Parathyroid adenoma (tissue), 2 donors: ENCODE results near the gene DNAJC7.

ENCODE experiments used
- H2AFZ ChIP-seq: fragments of 300-600 bp; sonication (generic); one replicate; pipeline ENCODE4 v1.7.0; 2017; ENCODE audit warnings: antibody characterized with exemption, mild to moderate bottlenecking
- H3K27ac ChIP-seq: fragments of 300-600 bp; sonication (generic); one replicate; pipeline ENCODE4 v1.7.0; 2017
- H3K27me3 ChIP-seq: fragments of 300-600 bp; sonication (generic); one replicate; pipeline ENCODE4 v1.7.0; 2017; ENCODE audit warnings: low read length; ENCODE audit not compliant: control insufficient read depth, insufficient read depth
- H3K36me3 ChIP-seq: fragments of 300-600 bp; sonication (generic); one replicate; pipeline ENCODE4 v1.7.0; 2017; ENCODE audit warnings: low read length; ENCODE audit not compliant: control insufficient read depth, insufficient read depth
- H3K4me1 ChIP-seq: fragments of 300-600 bp; sonication (generic); one replicate; pipeline ENCODE4 v1.7.0; 2017; ENCODE audit warnings: control low read depth
- H3K4me2 ChIP-seq: fragments of 300-600 bp; sonication (generic); one replicate; pipeline ENCODE4 v1.7.0; 2017; ENCODE audit warnings: low read length
- H3K4me3 ChIP-seq: fragments of 300-600 bp; sonication (generic); one replicate; pipeline ENCODE4 v1.7.0; 2017; ENCODE audit warnings: low read depth, low read length
- H3K79me2 ChIP-seq: fragments of 300-600 bp; sonication (generic); one replicate; pipeline ENCODE4 v1.7.0; 2017; ENCODE audit warnings: control low read depth
- H3K9ac ChIP-seq: fragments of 300-600 bp; sonication (generic); one replicate; pipeline ENCODE4 v1.7.0; 2017; ENCODE audit warnings: mild to moderate bottlenecking
- H3K9me3 ChIP-seq: fragments of 300-600 bp; sonication (generic); one replicate; pipeline ENCODE4 v1.7.0; 2017; ENCODE audit warnings: low read length; ENCODE audit not compliant: control insufficient read depth
- TF ChIP-seq, protein P1 (sequence below): fragments of 300-600 bp; sonication (generic); IDR thresholded peaks from one replicate; pipeline ENCODE4 v1.7.0; 2017; ENCODE audit warnings: antibody characterized with exemption, mild to moderate bottlenecking
- donor health status: primary hyperparathyroidism.

Gene DNAJC7

DNA sequence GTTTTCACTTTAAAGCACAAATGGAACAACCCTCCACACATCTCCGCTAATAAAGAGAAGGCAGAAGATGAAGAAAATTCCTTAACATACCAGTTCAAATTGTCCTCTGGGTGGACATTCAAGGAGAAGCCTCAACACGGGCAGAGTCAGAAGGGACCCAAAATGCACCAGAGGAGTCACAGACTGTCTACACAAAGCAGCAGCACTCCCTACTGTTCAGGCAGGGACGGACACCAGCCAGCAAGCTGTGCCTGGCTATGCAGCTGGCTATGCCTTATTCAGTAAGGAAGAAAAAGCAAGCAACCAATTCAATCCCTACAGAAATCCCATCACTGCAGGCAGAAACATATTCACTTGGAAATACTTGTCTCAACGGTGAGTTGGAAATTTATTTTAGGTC, 8.1 kb downstream of the DNAJC7 start:
- TF ChIP-seq, protein P1, sequence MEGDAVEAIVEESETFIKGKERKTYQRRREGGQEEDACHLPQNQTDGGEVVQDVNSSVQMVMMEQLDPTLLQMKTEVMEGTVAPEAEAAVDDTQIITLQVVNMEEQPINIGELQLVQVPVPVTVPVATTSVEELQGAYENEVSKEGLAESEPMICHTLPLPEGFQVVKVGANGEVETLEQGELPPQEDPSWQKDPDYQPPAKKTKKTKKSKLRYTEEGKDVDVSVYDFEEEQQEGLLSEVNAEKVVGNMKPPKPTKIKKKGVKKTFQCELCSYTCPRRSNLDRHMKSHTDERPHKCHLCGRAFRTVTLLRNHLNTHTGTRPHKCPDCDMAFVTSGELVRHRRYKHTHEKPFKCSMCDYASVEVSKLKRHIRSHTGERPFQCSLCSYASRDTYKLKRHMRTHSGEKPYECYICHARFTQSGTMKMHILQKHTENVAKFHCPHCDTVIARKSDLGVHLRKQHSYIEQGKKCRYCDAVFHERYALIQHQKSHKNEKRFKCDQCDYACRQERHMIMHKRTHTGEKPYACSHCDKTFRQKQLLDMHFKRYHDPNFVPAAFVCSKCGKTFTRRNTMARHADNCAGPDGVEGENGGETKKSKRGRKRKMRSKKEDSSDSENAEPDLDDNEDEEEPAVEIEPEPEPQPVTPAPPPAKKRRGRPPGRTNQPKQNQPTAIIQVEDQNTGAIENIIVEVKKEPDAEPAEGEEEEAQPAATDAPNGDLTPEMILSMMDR: no peak
- peaks cover 14% of the 10 kb centered on the region for H3K4me1 ChIP-seq
- no peaks in the 10 kb centered on the region for H3K36me3 ChIP-seq
- no peaks in the 10 kb centered on the region for H3K9me3 ChIP-seq
- peaks cover 85% of the 10 kb centered on the region for H3K79me2 ChIP-seq
- H3K9ac ChIP-seq: no peak overlapping the region
- no peak overlapping the region for H3K27ac ChIP-seq
- no peaks in the 10 kb centered on the region for H3K27me3 ChIP-seq
- no peak overlapping the region for H3K4me3 ChIP-seq
- H3K4me2 ChIP-seq: no peak overlapping the region
- H2AFZ ChIP-seq: no peak overlapping the region

DNA sequence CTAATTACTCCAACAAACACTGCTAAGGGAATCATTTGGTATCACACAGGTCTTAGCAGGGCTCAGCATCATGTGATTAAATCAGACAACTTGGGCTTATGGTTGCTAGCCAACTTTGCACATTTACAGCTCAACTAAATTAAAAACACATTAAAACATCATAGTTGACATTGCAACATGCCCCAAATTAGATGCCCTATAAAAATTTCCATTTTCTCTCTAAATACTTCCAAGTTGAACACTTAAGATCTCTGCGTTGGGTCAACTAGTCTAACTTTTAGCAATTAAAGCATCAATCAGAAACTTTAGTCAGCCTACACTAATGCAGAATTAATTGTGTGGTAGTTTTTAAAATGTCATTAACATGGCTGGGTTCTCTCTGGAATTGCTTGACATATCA, 12.1 kb downstream of the DNAJC7 start:
- Histone ChIP-seq H3K4me3 (no peak overlapping the region), H3K27me3 (no peaks in the 10 kb centered on the region), H3K36me3 (no peaks in the 10 kb centered on the region), H3K4me1 (no peaks in the 10 kb centered on the region), H3K79me2 (peaks cover 64% of the 10 kb centered on the region), H3K9me3 (no peaks in the 10 kb centered on the region), H2AFZ (no peak overlapping the region), H3K4me2 (no peak overlapping the region), H3K9ac (no peak overlapping the region), H3K27ac (no peak overlapping the region)
- TF ChIP-seq, protein P1: no peak

DNA sequence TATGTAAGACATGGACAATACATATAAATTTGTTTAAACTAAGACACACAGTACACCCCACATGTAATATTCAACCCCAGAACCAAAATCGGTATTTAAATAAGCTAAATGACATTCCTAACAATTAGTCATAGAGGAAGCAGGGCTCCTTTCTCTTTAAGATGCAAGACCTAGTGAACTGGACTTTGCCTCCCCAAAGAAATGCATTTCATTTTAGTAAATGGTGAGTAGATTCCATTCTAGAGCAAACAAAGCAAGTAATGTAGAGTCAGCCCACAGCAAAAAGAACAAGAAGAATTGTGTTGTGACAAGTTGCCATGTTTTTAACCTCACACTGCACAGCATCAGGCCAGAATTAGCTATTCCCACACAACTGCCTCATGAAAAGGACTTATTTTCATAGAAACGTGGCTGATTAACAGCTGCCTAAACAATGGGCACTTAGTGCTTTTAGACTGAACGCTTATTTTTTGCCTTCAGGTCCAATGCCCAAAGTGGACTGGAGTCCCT, 14.4 kb downstream of the DNAJC7 start:
- H3K4me3 ChIP-seq: no peak overlapping the region
- no peak overlapping the region for H3K4me2 ChIP-seq
- no peak overlapping the region for H3K9ac ChIP-seq
- H3K9me3 ChIP-seq: no peaks in the 10 kb centered on the region
- no peak overlapping the region for H2AFZ ChIP-seq
- H3K27me3 ChIP-seq: no peaks in the 10 kb centered on the region
- H3K79me2 ChIP-seq: peaks cover 45% of the 10 kb centered on the region
- H3K36me3 ChIP-seq: no peaks in the 10 kb centered on the region
- no peaks in the 10 kb centered on the region for H3K4me1 ChIP-seq
- TF ChIP-seq, protein P1: no peak
- H3K27ac ChIP-seq: no peak overlapping the region

DNA sequence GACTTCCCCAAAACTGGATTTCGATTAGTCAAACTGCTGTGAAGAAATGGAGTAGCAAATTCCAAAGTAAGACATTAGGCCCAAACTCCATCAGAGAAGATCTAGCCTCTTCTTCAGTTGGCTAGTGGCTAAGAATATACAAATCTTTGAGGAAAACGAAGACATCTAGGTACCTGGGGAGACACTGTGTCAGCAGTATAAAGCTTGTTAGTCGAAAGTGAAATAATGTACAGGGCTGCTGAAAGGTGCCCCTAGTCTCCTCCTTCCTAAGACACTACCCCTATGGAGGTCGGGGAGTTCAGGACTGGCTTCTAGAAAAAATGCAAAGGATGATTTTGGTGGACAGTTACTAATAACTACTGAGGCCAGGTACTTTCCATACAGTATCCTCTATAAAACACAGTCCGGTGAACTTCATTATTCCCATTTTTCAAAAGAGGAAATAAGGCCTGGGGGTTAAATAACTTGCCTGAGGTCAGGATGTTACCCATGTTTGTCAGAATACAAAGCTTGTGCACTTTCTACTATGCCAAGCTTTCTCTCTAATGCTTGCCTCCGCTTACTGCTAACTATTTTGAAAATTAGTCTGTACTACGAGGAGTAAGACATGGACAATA, 15.0 kb downstream of the DNAJC7 start:
- peaks cover 40% of the 10 kb centered on the region for H3K79me2 ChIP-seq
- no peak overlapping the region for H3K4me2 ChIP-seq
- H3K27me3 ChIP-seq: no peaks in the 10 kb centered on the region
- H3K27ac ChIP-seq: no peak overlapping the region
- TF ChIP-seq, protein P1: no peak
- no peaks in the 10 kb centered on the region for H3K4me1 ChIP-seq
- no peaks in the 10 kb centered on the region for H3K36me3 ChIP-seq
- H3K4me3 ChIP-seq: no peak overlapping the region
- no peaks in the 10 kb centered on the region for H3K9me3 ChIP-seq
- no peak overlapping the region for H3K9ac ChIP-seq
- no peak overlapping the region for H2AFZ ChIP-seq

DNA sequence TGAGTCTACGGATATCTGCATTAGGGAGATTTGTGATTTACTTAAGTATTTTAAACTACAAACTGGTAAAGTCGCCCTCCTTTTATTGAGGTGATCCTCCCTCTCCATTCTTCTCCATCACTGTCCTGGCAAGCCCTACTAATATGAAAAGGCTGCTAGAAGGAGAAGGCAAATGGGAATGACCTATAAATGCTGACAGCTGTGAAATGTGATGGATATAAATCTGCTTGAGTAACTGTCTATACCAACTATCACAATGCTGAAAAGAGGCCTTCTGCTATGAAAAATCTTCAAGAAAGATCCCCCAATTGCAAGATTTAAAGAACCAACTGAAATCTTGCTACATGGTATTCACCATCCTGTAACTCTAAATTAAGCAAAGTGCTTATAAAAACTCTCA, 15.5 kb downstream of the DNAJC7 start:
- Histone ChIP-seq H2AFZ (no peak overlapping the region), H3K4me3 (no peak overlapping the region), H3K27ac (no peak overlapping the region), H3K4me1 (no peaks in the 10 kb centered on the region), H3K79me2 (peaks cover 34% of the 10 kb centered on the region), H3K36me3 (no peaks in the 10 kb centered on the region), H3K9ac (no peak overlapping the region), H3K9me3 (no peaks in the 10 kb centered on the region), H3K27me3 (no peaks in the 10 kb centered on the region), H3K4me2 (no peak overlapping the region)
- TF ChIP-seq, protein P1: no peak
